GM12878 (cell line): ENCODE data around the gene NUP214. TPM values are rescaled to one million over a fixed set of nuclear protein-coding genes. Genes with fewer than 3 reads are reported as not detected.

Source experiments
- ATAC-seq: fragments of 200-7000 bp; cut with Tn5 transposase; 3 replicates; pipeline ENCODE4 v1.9.1; 2020; ENCODE audit warnings: mild to moderate bottlenecking, moderate library complexity
- BruUV-seq: library from RNA; stranded (reverse); fragments of 400-500 nt; replicated peaks from 2 replicates; lab custom pipeline; 2021; lab: Mats Ljungman, UMichigan
- CTCF ChIA-PET: fragments of 300-600 bp; sonication (Branson Sonifier 250); formaldehyde crosslinking; extraction: SDS; loops from one replicate; lab custom pipeline; 2021; ENCODE audit warnings: inconsistent platforms; lab: Yijun Ruan, JAX
- POLR2A ChIA-PET: fragments of 350-600 bp; formaldehyde crosslinking; extraction: SDS; loops from one replicate; lab custom pipeline; 2021; ENCODE audit warnings: inconsistent platforms; lab: Charles Lee
- RAD21 ChIA-PET: fragments of 300-600 bp; sonication (Branson Sonifier 250); formaldehyde crosslinking; loops from one replicate; lab custom pipeline; 2023; ENCODE audit warnings: antibody characterized with exemption; ENCODE audit not compliant: unreplicated experiment; lab: Charles Lee
- SMC1A ChIA-PET: fragments of 300-600 bp; sonication (Branson Sonifier 250); formaldehyde crosslinking; loops from one replicate; lab custom pipeline; 2023; ENCODE audit not compliant: unreplicated experiment, uncharacterized antibody; lab: Charles Lee
- DNase-seq: peaks from one replicate; pipeline ENCODE4 v3.0.0-alpha.2; 2011; ENCODE audit warnings: low read depth, low spot score
- FAIRE-seq: peaks from 3 replicates; lab custom pipeline; 2011; peaks lifted over from hg19 to GRCh38; lab: Jason Lieb, UNC
- H2AFZ ChIP-seq: 2 replicates; pipeline ENCODE4 v1.6.0; 2011; ENCODE audit warnings: low read depth, low read length, control low read depth; ENCODE audit not compliant: control insufficient read depth
- H3K27ac ChIP-seq: 2 replicates; pipeline ENCODE4 v1.5.1; 2011; ENCODE audit warnings: control low read depth; ENCODE audit not compliant: control insufficient read depth, insufficient read depth
- H3K27me3 ChIP-seq, 2 experiments: replicated peaks in 1 of 2; 2 replicates each; pipeline versions ENCODE4 v1.6.0 to v1.6.1; 2011; ENCODE audit warnings: low read length in 1 of 2; ENCODE audit not compliant: control insufficient read depth in 2 of 2, insufficient read depth in 2 of 2
- H3K36me3 ChIP-seq, 2 experiments: 2 replicates each; pipeline ENCODE4 v1.5.1; 2011; ENCODE audit warnings: low read length in 1 of 2; ENCODE audit not compliant: control insufficient read depth in 2 of 2, insufficient read depth in 2 of 2
- H3K4me1 ChIP-seq: 2 replicates; pipeline ENCODE4 v1.6.1; 2011; ENCODE audit warnings: mild to moderate bottlenecking, low read length, moderate library complexity, mixed read lengths; ENCODE audit not compliant: control insufficient read depth, insufficient read depth
- H3K4me2 ChIP-seq: 2 replicates; pipeline ENCODE4 v1.6.0; 2011; ENCODE audit warnings: control low read depth; ENCODE audit not compliant: control insufficient read depth, insufficient read depth
- H3K4me3 ChIP-seq: fragments of 200-600 bp; sonication (generic); 2 replicates; pipeline ENCODE4 v1.5.1; 2016
- H3K79me2 ChIP-seq: 2 replicates; pipeline ENCODE4 v1.6.0; 2011; ENCODE audit warnings: low read length; ENCODE audit not compliant: control insufficient read depth, insufficient read depth
- H3K9ac ChIP-seq: 2 replicates; pipeline ENCODE4 v1.8.0; 2011; ENCODE audit warnings: low read length, control low read depth, mixed read lengths; ENCODE audit not compliant: control insufficient read depth, insufficient read depth
- H3K9me3 ChIP-seq: replicated peaks from 3 replicates; pipeline ENCODE4 v1.5.1; 2011; ENCODE audit warnings: mild to moderate bottlenecking, low read length; ENCODE audit not compliant: control insufficient read depth, insufficient read depth
- H4K20me1 ChIP-seq: 2 replicates; pipeline ENCODE4 v1.6.0; 2011; ENCODE audit not compliant: control insufficient read depth, insufficient read depth
- BHLHE40 ChIP-seq, 2 experiments: fragments of 450-650 bp in 1 of 2; IDR thresholded peaks; 2 replicates each; pipeline ENCODE4 v1.6.1; 2011 to 2017; ENCODE audit warnings: low read depth in 2 of 2, borderline replicate concordance in 1 of 2, improper control_type of control experiment in 1 of 2, low read length in 1 of 2, mild to moderate bottlenecking in 1 of 2
- E2F4 ChIP-seq: IDR thresholded peaks from 2 replicates; pipeline ENCODE4 v1.6.1; 2012; ENCODE audit warnings: low read depth, low read length, improper control_type of control experiment
- KLF5 ChIP-seq: fragments of 450-650 bp; IDR thresholded peaks from 2 replicates; pipeline ENCODE4 v1.6.1; 2014; ENCODE audit warnings: mild to moderate bottlenecking; ENCODE audit not compliant: partially characterized antibody
- SREBF2 ChIP-seq: IDR thresholded peaks from 2 replicates; pipeline ENCODE4 v1.6.1; 2012; ENCODE audit warnings: mild to moderate bottlenecking, low read length
- STAT3 ChIP-seq: IDR thresholded peaks from 2 replicates; pipeline ENCODE4 v1.6.1; 2011; ENCODE audit warnings: low read depth, low read length, improper control_type of control experiment
- TCF12 ChIP-seq: IDR thresholded peaks from 2 replicates; pipeline ENCODE4 v1.6.1; 2011; ENCODE audit warnings: low read depth, mild to moderate bottlenecking, low read length
- USF1 ChIP-seq: IDR thresholded peaks from 2 replicates; pipeline ENCODE4 v1.6.1; 2011; ENCODE audit warnings: borderline replicate concordance, low read depth, mild to moderate bottlenecking, moderate library complexity, mixed read lengths, low read length; ENCODE audit not compliant: insufficient read depth; ENCODE audit errors: extremely low read length
- ZBTB4 ChIP-seq: fragments of 450-650 bp; formaldehyde crosslinking; IDR thresholded peaks from 2 replicates; pipeline ENCODE4 v1.4.0; 2022; ENCODE audit warnings: mild to moderate bottlenecking, moderate library complexity
- ZNF384 ChIP-seq: IDR thresholded peaks from 2 replicates; pipeline ENCODE4 v1.6.1; 2012; ENCODE audit warnings: low read depth, mild to moderate bottlenecking, low read length, improper control_type of control experiment, borderline replicate concordance
- WGBS: methylation state at CpG from one replicate; pipeline ENCODE4 v1.1.6; 2016; ENCODE audit warnings: low lambda C conversion rate; ENCODE audit not compliant: insufficient replicate concordance, insufficient coverage; ENCODE audit errors: missing lambda C conversion rate; 5-methylcytosine and 5-hydroxymethylcytosine counted together
- in situ Hi-C: fragments of 300-500 bp; cut with MboI; formaldehyde crosslinking; loops from 9 replicates; pipeline ENCODE4 v1.14.3; 2018; ENCODE audit warnings: mixed read lengths
- intact Hi-C: fragments of 100-400 bp; cut with micrococcal nuclease; formaldehyde crosslinking; loops from one replicate; pipeline ENCODE4 v1.14.2; 2022; ENCODE audit not compliant: unreplicated experiment
- polyA plus RNA-seq, 11 experiments: library from polyadenylated mRNA; depleted of rRNA in 4 of 11; unstranded in 6 of 11; stranded (reverse) in 5 of 11; fragments of >200 nt; fragmentation: Nextera tagmentation in 4 of 11; fragmentation: Illumina TruSeq in 1 of 11; extraction: Ambion mirVana in 4 of 11; extraction: Trizol in 1 of 11; gene quantifications; 1 replicate in 1 of 11; 2 replicates in 10 of 11; pipeline versions ENCODE4 v1.2.1 to v1.2.3, GENCODE V29; 2011 to 2016; ENCODE audit warnings: inconsistent platforms in 2 of 11, missing spikeins in 2 of 11, low read depth in 1 of 11
- total RNA-seq, 4 experiments: library from RNA; depleted of rRNA in 3 of 4; stranded (reverse); fragments of >200 nt in 3 of 4; fragmentation: Illumina TruSeq in 1 of 4; extraction: Trizol in 1 of 4; gene quantifications; 2 replicates each; pipeline versions ENCODE4 v1.2.1 to v1.2.3, GENCODE V29; 2013 to 2021

Gene NUP214
- total and polyA plus RNA-seq, 10 of the 15 experiments (the other 5 are each of a cell fraction or from before 2014, with no cell fraction given) = 11.7 to 53.8 (median 17.6) TPM

GRCh38 chr9:131179561-131180219, 54.3 kb downstream of the NUP214 start (continued):
- TF ChIP-seq ZNF384 = no peak
- TF ChIP-seq SREBF2 = no peak
- no peak for TF ChIP-seq ZBTB4 (CRISPR knock-in tag)

- ChIA-PET RAD21 (interaction anchor here (0.7 to 6.5 kb wide), 9 partner anchors 58 to 156 kb away, joined by 3 to 74 read pairs (median 5); partner anchors contain the start of gene FAM78A), POLR2A (interaction anchor here (1.0 kb wide), 1 partner anchor 57 kb away, joined by 3 read pairs; no protein-coding TSS in a partner anchor), CTCF (interaction anchor here (0.5 to 7.8 kb wide), 14 partner anchors 12 to 169 kb away, joined by 3 to 171 read pairs (median 6); partner anchors contain the start of genes FAM78A and NUP214), SMC1A (interaction anchor here (0.8 to 7.9 kb wide), 14 partner anchors 8 to 186 kb away, joined by 3 to 130 read pairs (median 3); no protein-coding TSS in a partner anchor)
- no peaks in the 10 kb centered on the region for H4K20me1 ChIP-seq
- no TSS peak for BruUV-seq
- ATAC-seq = no peak
- intact Hi-C loops (no loop called here), in situ Hi-C loops (no loop called here)
- H3K27ac ChIP-seq = peak overlapping the region; percentile 35; the same call in 1 of the 2 replicates
- H2AFZ ChIP-seq = no peak overlapping the region
- H3K4me3 ChIP-seq = no peak overlapping the region
- peaks cover 13 to 18% of the 10 kb centered on the region in 2 experiments for H3K36me3 ChIP-seq
- peaks cover 13% of the 10 kb centered on the region for H3K4me1 ChIP-seq
- H3K79me2 ChIP-seq = no peaks in the 10 kb centered on the region; the same call in 1 of the 2 replicates
- H3K27me3 ChIP-seq = no peaks in the 10 kb centered on the region
- DNase-seq = no peak
- FAIRE-seq = no peak
- 96% methylated on average over 6 of the region's 6 CpGs for WGBS
- H3K9me3 ChIP-seq = no peaks in the 10 kb centered on the region
- no peak overlapping the region; the same call in 1 of the 2 replicates for H3K4me2 ChIP-seq
- no peak overlapping the region for H3K9ac ChIP-seq
- TF ChIP-seq SREBF2 = no peak
- TF ChIP-seq E2F4 = no peak
- no peak for TF ChIP-seq ZBTB4 (CRISPR knock-in tag)
- TF ChIP-seq USF1 = no peak
- TF ChIP-seq TCF12 = no peak
- TF ChIP-seq STAT3 = no peak
- TF ChIP-seq BHLHE40 (IDR thresholded peaks at IDR 0.05; ENCODE audit: borderline replicate concordance in 1 of 2, low read depth in 2 of 2, low read length in 1 of 2) = no peak
- TF ChIP-seq KLF5 = no peak
Observed at GRCh38 chr9:131180454-131180853, 55.1 kb downstream of the NUP214 start.
